A204.1 (cell line): ENCODE data around the gene PRICKLE2.
"Not testable (repeated sequence)": the region's sequence is repeated elsewhere in the genome, so short reads cannot be mapped to it uniquely, and the experiment has no call there.

Experiments used
- FAIRE-seq: peaks from 2 replicates; lab custom pipeline; 2012; peaks lifted over from hg19 to GRCh38; lab: Jason Lieb, UNC

Gene PRICKLE2

GRCh38 chr3:64095802-64096201, 129.5 kb downstream of the PRICKLE2 start:
- no peak for FAIRE-seq

- FAIRE-seq: no peak
Measured at GRCh38 chr3:64094713-64095079, 130.6 kb downstream of the PRICKLE2 start.

- no peak for FAIRE-seq
Measured at GRCh38 chr3:64093825-64094712, 131.2 kb downstream of the PRICKLE2 start.

- no peak for FAIRE-seq
Measured at GRCh38 chr3:64093211-64093610, 132.1 kb downstream of the PRICKLE2 start.

GRCh38 chr3:64091501-64091900, 133.8 kb downstream of the PRICKLE2 start:
- FAIRE-seq: no peak

- FAIRE-seq: not testable (repeated sequence)
Measured at GRCh38 chr3:64089386-64089785, 135.9 kb downstream of the PRICKLE2 start.

- no peak for FAIRE-seq
Measured at GRCh38 chr3:64088408-64089205, 136.7 kb downstream of the PRICKLE2 start.

- no peak for FAIRE-seq
Measured at GRCh38 chr3:64086479-64087252, 138.6 kb downstream of the PRICKLE2 start.

- FAIRE-seq: no peak
Measured at GRCh38 chr3:64084640-64085039, 140.6 kb downstream of the PRICKLE2 start.

- FAIRE-seq: no peak
Measured at GRCh38 chr3:64083575-64083974, 141.7 kb downstream of the PRICKLE2 start.

- no peak for FAIRE-seq
Measured at GRCh38 chr3:64082961-64083541, 142.2 kb downstream of the PRICKLE2 start.

GRCh38 chr3:64082411-64082810, 142.9 kb downstream of the PRICKLE2 start:
- FAIRE-seq: no peak

GRCh38 chr3:64081235-64081630, 144.0 kb downstream of the PRICKLE2 start:
- no peak for FAIRE-seq

- FAIRE-seq: no peak
Measured at GRCh38 chr3:64080616-64081234, 144.5 kb downstream of the PRICKLE2 start.

GRCh38 chr3:64079369-64080150, 145.7 kb downstream of the PRICKLE2 start:
- no peak for FAIRE-seq

- no peak for FAIRE-seq
Measured at GRCh38 chr3:64078966-64079365, 146.3 kb downstream of the PRICKLE2 start.

GRCh38 chr3:64074895-64075679, 150.2 kb downstream of the PRICKLE2 start:
- FAIRE-seq: no peak

GRCh38 chr3:64074060-64074459, 151.2 kb downstream of the PRICKLE2 start:
- FAIRE-seq: no peak

- no peak for FAIRE-seq
Measured at GRCh38 chr3:64073158-64073761, 152.0 kb downstream of the PRICKLE2 start.

GRCh38 chr3:64072126-64072525, 153.1 kb downstream of the PRICKLE2 start:
- FAIRE-seq: no peak
